GM18519 (cell line): ENCODE results near the gene ZNRF3.
"Not testable (repeated sequence)": the region's sequence is repeated elsewhere in the genome, so short reads cannot be mapped to it uniquely, and the experiment has no call there.

Experiments
- ATAC-seq: cut with Tn5 transposase; IDR thresholded peaks from one replicate; pipeline ENCODE4 v1.9.1; 2021; ENCODE audit warnings: mild to moderate bottlenecking, moderate library complexity; ENCODE audit not compliant: unreplicated experiment, low FRiP score

ZNRF3 gene

DNA sequence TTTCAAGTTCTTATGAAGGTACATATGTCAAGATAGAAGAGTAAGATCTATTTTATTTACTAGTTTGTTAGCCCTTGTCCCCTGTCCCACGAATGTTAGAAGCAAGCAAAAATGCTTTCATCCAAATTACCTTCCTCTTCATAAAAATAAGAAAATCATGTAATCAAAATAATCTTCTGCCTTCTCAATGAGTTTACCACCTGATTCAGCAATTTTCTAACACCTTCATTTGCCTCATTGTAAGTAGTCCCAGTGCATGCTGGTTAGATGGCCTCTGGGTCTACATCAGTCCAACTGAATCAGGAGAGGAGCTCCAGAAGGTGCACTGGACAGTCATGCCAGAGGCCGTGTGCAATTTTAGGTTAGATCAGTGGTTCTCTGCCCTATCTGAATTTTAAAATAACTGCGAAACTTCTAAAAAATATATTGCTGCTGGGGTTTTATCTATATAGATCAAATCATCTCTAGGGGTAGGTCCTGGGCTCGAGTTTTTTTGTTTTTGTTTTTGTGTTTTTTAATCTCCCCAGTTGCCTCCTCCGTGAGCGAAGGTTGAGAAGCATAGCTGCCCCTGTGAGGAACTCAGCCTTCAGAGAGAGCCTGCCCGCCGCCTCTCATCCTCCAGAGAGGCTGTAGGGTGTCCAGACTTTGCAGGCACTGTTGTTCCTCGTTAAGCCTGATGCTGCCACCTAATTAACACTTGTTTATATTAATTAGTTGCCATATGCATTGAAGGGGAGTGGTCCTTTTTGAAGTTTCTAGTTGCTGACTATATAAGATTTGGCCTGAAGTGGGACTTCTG, 146.0 kb downstream of the ZNRF3 start:
- ATAC-seq = no peak

DNA sequence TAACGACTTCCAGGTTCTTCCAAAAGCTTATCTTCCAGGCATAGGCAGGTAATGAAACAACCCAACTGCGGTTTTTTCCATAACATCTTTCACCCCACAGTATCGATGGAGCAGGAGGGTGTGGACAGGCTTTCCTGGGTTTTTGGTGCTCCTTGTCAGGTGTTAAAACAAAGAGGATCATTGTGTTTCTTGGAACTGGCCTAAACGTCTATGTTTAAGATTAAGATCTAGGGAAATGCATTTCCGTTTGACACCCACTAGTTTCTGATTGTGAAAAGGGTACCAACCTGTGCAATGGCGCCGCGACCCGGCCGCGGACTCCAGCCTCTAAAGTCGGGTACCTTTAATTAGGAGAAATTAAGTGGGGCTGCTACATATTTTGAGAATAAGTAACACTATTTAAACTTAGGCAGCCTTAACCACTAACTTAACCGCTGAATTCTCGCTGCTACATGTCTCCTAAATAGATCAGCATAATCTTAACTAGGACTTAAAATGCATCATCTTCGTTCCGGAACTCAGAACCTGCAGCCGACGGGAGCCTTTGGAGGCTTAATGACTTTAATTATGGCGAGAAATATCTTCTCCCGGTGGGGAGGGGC, 146.7 kb downstream of the ZNRF3 start:
- ATAC-seq = no peak

DNA sequence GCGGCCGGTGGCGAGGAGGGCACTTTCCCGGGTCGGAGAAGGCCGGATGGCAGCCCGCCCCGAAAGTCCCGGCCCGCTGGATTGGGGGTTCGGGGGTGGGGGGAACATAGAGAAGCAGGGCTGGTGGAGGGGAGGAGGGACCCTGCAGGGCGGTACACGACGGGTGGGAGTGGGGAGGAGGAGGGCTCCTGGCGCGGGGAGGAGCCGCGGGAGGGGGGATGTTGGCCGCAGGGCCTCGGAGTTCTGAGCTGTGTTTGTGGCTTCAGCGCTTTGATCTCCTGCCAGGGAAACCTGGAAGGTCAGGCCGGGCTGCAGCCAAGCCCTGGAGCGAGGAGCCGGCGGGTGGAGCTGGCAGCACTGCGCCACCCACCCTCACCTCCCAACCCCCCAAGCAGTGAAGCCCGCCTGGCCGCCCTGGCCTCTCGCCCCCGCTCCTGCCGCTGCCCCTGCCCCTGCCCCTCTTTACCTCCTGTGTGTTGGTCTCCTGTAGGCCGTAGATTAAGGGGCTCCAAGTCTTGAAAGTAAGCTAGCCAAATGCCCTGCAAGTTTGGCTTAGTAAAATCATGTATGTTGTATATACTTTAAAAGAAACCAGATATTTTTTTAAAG, 147.3 kb downstream of the ZNRF3 start:
- ATAC-seq = no peak

DNA sequence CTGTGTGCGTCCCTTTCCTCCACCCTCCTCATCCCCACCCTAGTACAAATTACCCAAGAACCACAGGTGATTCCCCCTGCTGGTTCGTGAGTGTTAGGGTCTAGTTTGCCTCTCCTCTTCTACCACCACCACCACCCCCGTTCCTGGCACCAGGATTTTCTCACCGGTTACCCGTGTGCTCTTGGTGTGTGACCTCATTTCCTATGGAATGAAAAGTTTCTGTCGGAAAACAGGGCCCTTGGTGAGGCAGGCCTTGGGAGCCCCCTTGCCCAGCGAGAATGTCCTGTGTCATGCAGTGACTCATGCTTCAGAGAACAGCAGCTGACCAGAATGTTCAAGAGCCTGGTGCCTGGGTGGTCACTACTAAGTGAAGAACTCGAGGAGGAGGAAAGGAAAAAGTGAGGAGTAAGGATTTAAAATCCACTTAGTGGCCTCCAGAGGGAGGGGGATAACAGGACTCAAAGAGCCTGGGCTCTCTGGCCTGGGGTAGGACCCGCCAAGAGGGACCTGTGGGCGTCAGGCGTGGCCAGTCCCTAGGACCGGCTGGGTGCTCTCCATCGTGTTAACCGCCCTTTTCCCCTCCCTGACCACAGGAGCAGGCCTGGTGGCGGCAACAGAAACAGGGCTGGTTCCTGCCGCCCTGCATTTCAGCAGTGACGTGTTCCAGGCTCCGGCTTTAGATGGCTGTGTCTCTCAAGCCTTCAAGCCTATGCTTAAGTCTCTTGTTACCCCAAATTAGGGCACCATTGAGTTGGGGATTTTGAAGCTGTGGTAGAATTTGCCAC, 148.0 kb downstream of the ZNRF3 start:
- ATAC-seq = no peak

DNA sequence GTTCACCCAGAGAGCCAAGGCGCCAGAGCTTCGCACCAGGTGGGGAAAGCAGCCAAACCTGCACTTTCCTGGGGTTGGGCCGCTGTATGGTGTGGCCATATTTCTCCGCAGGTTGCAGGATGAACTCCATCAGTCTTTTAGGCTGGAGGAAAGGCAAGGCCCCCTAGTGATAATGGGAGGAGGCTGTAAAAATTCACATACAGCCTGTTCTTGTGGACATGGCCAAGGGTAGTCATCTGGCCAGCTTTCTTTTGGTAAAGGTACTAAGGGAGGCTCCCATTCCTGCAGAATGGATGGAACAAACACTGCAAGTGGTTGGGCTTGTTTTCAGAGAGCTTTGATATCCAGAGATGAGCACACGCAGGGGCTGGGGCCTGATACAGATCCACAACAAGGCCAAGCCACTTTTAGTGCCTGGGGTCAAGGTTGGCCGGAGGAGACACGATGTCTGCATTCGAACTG, 148.7 kb downstream of the ZNRF3 start:
- ATAC-seq = no peak

DNA sequence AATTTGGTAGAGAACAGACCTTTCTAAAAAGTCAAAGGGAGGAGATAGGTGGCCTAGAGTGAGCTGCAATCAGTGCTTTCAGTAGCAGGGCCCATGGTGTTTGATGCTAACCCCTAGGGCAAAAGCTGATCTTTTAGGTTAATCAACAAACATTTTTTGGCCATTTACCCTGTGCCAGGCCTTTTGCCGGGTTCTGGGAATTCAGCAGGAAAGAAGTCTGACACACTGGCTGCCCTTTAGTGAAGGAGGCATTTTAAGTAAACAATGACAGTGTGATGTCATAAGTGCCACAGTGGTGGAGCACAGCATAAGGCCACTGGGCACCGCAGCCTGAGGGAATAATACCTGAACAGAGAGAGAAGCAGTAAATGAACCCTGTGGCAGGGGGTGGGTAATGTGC, 149.2 kb downstream of the ZNRF3 start:
- no peak for ATAC-seq

DNA sequence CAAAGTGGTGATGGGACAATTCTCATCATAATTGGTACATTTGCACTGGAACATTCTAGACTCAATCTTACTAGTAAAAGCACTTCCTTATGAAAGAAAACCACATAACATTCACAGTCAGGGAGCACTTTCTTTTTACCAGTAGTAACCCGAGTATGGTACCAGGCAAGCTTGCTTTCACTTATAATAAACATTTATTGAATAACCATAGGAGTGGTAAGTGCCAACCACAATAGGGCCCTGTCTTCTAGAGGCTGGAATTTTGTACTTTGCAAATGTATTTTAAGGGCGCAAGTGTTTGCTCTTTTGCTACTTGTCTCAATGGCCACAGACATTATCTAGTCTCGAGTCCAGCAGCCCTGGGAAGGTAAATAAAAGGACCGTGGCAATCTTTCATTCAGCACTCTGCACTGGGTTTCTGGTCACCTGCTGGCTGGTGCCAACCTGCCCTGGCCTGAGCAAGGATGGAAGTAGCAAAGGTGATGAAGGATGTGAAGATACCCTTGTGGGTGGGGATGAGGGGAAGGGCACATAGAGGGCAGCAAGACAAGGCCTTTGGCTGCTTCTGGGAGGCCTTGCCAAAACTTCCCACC, 154.1 kb downstream of the ZNRF3 start:
- no peak for ATAC-seq

DNA sequence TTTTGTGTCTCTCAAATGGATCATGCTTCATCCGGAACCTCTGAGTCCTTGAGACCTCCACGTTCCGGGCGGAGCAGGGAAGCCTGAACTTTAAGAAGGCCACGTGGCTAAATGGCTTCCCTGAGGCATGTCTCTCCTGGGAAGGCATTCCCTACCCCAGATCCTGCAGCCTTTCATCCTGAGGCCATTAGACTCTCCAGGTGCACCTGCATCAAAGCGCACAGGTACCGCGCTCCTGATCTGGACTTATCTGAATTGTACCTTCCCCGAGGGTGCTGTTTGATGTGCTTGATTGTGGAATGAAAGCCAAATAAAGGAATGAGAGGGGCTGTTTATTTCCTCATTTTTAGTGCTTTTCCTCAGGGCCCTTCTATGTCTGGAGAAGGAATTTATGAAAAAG, 155.8 kb downstream of the ZNRF3 start:
- no peak for ATAC-seq

DNA sequence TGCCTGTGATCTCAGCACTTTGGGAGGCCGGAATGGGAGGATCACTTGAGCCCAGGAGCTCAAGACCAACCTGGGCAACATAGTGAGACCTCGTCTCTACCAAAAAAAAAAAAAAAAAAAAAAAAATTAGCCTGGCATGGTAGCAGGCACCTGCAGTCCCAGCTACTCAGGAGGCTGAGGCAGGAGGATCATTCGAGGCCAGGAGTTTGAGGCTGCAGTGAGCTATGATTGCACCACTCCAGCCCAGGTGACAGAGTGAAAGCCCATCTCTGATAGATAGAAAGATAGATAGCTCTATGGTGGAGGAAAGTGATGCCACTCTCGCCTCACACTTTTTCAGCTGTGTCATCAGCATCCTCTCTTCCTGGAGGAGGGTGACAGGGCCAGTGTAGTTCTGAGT, 156.3 kb downstream of the ZNRF3 start:
- not testable (repeated sequence) for ATAC-seq

DNA sequence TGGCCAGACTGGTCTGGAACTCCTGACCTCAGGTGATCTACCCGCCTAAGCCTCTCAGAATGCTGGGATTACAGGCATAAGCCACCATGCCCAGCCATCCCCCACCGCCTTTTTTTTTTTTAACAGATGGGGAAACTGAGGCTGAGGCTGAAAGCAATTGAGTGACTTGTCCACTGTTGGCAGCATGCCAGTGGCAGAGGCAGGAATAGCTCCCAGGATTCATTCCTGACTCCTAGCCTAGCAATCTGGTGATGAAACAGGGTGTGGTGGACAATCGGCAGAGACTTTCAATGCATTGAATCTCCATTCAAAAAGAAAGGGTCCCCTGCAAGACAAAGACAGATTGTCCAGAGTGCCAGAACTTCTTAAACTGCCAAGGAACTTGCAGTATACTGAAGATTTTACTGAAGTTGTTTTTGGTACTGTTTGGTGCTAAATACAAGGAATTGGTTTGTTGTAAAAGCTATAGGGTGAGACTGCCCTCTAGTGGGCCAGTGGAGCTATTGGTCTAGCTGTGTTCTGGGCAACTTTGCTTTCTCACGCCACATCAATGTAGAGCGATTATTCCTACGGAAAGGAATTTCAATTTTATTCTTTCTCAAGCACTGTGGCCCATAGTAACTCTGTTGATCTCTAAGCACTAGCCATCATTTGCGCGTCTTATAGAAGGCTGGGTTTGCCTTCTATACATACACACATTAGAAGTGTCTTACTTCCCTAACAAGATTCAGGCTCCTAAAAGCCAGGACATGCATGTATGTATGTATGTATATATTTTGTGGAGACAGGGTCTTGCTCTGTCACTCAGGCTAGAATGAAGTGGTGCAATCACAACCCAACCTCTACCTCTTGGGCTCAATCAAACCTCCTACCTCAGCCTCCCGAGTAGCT, 157.3 kb downstream of the ZNRF3 start:
- no peak for ATAC-seq

DNA sequence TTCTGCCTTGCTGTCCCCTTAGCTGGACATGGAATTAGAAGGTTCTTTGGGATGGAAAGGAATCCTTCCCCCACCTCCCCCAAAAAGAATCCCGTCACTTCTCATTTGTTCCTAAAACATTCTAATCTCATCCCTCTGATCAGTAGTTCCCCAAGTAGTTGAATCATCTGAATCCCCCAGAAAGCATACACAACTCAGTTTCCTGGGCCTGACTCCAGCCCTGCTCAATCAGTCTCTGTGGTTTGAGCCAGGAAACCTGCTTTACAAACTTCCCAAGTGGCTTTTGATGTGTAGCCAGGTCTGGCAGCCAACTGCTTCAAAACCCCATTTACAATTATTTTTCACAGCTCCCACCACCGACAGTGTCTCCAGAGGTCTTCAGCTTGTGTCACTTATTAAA, 158.0 kb downstream of the ZNRF3 start:
- ATAC-seq = no peak

DNA sequence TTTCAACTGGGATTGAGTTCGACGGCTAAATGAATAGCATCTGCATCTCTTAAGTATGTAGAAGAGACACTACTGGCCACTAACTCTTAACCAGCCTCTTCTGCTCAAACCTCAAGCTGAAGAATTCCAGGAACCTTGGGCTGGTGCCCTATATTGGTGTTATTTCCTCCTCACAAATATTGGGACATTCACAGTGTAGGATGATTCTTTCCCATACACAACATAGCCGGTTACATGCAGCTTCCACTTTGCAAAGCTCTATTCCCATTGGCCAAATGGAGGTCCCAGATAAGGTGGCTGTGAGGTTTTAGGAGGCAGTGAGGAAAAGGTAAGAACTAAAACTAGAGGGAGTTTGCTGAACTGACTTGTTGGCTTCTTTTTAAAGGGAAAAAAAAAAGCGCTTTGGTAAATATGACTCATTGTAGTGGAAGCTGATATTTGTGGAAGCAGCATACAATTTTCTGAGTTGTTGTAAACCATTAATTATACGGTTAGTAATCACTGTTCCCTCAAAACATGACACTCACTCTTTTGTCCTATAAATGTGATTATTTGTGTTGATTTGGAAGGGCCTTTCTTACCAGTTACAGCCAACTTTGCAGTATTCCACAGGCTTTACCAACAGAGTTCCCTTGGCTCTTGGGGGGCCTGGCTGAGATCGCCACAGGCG, 160.7 kb downstream of the ZNRF3 start:
- ATAC-seq = no peak

DNA sequence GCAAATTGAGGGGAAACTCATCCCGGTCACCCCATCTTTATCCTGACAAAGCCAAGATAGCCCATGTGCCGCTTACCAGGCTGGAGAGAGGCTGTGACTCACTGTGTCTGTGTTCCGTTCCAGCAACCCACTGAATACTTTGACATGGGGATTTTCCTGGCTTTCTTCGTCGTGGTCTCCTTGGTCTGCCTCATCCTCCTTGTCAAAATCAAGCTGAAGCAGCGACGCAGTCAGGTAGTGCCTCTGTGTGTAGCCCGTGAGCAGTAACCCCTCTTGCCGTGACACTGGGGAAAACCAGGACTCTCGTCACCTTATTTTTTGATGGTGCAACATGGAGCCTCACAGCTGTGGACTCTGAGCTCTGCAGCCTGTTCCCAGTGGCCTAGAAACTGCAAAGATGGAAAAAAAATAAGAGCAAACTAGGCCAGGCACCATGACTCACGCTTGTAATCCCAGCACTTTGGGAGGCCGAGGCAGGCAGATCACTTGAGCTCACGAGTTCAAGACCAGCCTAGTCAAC, 161.3 kb downstream of the ZNRF3 start:
- no peak for ATAC-seq

DNA sequence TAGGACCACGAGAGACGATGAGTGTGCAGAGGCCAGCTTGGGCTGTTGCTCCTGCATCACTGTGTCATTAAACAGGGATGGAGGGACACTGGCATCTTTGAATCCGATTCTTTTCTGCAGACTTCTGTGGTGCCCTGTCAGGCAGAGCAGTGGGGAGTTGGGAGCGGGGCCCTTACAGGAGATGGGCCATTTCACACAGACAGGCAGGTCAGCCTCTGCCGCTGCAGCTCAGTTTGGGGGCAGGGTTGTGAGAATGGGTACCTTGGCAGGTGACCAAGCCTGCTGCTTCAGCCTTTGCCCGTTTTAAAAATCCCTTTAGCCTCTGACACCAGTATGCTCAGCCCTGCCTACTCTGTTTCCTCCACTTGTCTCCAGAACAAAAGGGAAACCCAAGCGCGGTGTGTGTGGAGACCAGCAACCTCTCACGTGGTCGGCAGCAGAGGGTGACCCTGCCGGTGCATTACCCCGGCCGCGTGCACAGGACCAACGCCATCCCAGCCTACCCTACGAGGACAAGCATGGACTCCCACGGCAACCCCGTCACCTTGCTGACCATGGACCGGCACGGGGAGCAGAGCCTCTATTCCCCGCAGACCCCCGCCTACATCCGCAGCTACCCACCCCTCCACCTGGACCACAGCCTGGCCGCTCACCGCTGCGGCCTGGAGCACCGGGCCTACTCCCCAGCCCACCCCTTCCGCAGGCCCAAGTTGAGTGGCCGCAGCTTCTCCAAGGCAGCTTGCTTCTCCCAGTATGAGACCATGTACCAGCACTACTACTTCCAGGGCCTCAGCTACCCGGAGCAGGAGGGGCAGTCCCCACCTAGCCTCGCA, 165.7 kb downstream of the ZNRF3 start:
- ATAC-seq = no peak

DNA sequence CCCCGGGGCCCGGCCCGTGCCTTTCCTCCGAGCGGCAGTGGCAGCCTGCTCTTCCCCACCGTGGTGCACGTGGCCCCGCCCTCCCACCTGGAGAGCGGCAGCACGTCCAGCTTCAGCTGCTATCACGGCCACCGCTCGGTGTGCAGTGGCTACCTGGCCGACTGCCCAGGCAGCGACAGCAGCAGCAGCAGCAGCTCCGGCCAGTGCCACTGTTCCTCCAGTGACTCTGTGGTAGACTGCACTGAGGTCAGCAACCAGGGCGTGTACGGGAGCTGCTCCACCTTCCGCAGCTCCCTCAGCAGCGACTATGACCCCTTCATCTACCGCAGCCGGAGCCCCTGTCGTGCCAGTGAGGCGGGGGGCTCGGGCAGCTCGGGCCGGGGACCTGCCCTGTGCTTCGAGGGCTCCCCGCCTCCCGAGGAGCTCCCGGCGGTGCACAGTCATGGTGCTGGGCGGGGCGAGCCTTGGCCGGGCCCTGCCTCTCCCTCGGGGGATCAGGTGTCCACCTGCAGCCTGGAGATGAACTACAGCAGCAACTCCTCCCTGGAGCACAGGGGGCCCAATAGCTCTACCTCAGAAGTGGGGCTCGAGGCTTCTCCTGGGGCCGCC, 166.4 kb downstream of the ZNRF3 start:
- ATAC-seq = no peak

DNA sequence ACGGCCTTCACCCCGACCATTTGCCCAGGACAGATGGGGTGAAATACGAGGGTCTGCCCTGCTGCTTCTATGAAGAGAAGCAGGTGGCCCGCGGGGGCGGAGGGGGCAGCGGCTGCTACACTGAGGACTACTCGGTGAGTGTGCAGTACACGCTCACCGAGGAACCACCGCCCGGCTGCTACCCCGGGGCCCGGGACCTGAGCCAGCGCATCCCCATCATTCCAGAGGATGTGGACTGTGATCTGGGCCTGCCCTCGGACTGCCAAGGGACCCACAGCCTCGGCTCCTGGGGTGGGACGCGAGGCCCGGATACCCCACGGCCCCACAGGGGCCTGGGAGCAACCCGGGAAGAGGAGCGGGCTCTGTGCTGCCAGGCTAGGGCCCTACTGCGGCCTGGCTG, 167.1 kb downstream of the ZNRF3 start:
- ATAC-seq = no peak

DNA sequence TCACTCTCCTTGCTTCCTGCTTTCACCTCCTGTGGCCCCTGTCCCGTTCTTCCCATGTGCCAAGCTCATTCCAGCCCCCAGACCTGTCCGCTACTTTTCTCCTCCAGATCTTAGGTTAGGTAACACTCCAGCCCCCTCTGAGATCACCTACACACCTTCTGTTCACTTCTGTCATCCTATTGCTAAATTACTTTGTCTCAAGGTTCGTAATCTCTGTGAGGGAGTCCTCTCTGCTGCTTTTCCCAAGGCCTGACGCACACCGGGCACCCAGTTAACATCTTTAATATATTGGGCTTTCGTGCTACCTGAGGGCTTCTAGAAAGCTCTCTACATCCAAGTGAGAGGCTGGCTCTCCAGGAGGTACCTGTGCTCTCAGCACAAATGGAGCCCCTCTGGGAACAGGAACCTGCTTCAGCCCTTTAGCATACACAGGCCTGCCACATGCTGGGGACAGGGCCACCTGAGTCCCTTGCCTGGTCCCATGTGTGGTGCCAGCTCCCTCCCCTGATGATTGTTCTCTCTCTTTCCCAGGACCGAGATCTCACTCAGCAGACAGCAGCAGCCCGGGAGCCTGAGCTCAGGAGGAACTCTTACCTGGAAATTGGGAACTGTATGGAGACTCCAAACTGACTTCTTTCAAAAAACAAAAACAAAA, 169.8 kb downstream of the ZNRF3 start:
- ATAC-seq = no peak
